ENCODE data around the gene MAP3K20.
A peak's percentile ranks its signal among the peaks of the same experiment; 100 is the strongest.
"Not testable (repeated sequence)": the region's sequence is repeated elsewhere in the genome, so short reads cannot be mapped to it uniquely, and the experiment has no call there.

MAP3K20 gene

DNA sequence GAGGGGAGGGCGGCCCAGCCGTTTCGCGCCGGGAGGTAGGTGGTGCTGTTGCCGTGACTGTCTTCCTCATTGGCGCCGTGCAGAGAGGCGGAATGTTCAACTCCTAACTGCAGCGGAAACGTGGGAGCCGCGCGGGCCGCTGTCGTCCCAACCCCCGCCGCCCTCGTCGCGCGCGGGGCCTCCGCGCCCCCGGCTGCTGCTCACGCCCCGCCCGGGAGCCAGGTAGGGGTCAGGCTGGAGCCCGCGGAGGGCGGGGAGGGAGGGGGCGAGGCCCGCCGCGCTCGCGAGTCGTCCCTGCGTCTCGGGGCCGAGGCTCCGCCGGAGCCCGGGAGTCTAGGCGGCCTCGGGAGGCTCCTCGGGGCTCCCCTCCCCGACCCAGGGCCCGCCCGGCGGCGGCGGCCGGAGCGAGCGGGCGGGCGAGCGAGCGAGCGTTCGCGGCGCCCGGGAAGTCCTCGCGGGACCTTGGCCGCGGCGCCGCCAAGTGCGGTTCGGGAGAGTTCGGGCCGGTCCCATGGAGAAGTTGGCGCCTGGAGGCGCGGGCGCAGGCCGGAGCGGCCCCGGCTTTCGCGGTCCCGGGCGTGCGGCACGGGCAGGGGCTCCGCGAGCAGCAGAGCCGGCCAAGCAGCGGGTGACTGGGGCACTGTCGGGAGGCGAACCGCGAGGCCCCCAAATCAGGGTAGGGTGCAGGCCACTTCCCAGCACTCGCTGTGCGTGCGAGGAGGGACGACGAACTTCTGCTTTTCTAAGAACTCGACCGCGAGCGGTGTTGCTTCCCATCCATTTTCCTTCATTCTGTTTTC, at the start of gene MAP3K20:
TSS of gene MAP3K20 (plus strand) at position 66 of the 800 bp plus-strand sequence. CDS start 15,186 bp downstream, outside the sequence.
- no peak for DNase-seq (ENCODE audit: low read depth)

GRCh38 chr2:173026479-173026878, 49.2 kb upstream of the MAP3K20 start:
- no peak for DNase-seq (ENCODE audit: low read depth)

DNA sequence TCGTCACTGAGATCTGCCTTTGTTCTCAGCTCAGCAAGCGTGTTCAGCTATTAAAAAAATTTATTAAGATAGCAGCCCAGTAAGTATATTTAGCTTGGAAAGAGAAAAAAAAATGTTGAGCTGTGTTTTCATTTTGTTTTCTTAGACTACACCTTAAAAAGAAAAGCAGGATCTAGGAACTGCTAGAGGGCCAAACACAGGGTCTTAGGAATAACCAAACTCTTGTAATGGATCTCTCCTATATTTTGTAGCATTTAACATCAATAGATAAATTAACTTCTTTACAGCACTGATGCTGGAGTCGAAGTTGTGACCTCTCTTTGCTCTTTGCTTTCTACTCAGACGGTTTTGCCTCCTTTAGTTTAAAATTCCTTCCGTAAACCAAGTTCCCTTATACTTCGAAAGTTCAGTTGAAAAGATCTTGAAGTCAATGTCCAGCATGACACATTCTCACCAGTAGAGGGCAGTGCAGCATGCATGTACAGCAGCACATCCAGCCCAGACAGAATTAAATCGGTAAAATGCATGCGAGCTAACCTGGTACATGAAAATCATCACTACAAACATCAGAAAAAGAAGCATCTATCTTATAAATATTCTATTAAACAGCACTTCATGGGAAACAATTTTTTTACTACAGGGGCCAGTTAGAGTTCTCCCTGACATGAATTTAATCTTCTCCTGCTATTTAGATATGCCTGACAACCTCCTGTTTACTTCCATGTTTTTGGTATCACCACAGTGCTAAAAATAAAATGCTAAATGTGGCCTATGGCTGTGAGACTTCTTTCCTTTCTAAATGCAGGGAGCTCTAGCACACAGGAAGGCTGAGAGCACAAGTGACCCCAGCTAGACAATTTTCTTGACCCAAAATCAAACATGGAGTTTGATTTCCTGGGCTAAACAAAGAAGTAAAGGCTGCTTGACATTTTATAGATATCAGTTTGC, 48.2 kb upstream of the MAP3K20 start:
- DNase-seq (ENCODE audit: low read depth), result peak; percentile 73

GRCh38 chr2:173028141-173028540, 47.5 kb upstream of the MAP3K20 start:
- DNase-seq (ENCODE audit: low read depth), result no peak

DNA sequence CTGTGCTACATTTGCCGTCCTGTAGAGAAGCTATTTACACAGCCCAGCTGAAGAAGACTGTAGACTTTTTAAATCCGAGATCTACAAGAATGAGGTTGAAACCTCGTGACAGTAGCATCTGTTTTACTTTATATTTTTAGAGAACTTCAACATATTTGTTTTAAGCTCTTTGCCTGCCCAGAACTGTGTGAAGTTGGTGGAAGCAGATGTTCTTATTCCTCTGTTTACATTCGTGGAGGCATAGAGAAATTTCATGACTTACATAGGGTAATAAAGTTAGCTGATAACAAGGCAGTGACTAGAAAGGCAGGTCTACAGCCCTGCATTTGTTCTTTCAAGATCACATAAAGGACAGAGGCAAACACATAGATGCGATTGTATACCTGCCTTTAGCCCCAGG, 47.0 kb upstream of the MAP3K20 start:
- no peak for DNase-seq (ENCODE audit: low read depth)

- DNase-seq (ENCODE audit: low read depth), result no peak
Observed at GRCh38 chr2:173030561-173031490, 44.8 kb upstream of the MAP3K20 start.

DNA sequence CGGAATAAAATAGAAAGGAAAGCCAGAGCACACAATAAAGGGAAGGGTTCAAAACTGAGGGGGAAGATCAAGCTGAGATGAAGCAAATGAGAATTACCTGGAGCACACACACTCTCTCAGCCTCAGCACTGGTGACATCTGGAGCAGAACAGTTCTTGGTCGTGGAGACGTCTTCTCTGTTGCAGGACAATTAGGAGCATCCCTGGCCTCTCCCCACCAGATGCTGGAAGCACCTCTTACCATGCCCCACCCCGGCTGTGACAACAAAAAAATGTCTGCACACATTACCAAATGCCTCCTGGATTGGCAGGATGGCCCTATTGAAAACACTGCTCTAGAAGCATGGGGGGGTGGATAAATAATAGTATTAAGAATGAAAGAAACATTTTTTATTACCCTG, 43.6 kb upstream of the MAP3K20 start:
- no peak for DNase-seq (ENCODE audit: low read depth)

DNA sequence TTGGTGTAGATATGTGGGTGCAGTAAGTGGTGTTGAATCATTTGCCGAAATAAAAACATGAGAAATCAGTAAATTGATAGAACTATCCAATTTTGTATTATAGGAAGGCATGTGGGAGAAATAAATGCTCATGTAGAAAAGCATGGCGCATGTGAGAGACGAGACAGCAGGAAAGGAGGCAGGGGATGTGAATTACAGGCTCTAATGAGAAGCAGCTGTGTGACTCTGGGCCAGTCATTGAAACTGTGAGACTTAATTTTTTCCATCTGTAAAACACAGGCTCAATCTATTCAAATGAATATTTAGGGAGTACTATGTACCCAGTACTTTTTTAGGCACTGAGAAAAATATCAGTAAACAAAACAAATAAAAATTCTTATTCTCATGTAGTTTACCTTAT, 42.6 kb upstream of the MAP3K20 start:
- no peak for DNase-seq (ENCODE audit: low read depth)

DNA sequence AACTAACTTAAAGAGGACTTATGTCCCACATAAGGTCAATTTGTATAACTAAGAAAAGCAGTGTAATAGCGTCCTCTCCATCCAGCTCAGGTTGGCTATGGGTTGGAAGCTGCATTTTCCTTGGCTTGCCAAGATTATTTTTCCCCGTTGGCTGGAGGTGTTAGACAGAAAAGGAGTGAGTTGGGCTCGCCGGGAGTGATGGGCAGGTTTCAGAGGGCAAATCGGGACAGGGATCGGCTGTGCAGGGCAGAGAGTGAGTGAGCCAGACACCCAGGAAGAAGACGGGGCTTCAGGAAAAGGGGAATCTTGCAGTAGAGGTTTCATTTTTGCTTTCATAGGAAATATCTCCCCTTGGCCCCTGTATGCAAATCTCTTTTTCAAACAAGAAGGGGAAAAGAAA, 41.5 kb upstream of the MAP3K20 start:
- no peak for DNase-seq (ENCODE audit: low read depth)

- DNase-seq (ENCODE audit: low read depth), result no peak
Observed at GRCh38 chr2:173037245-173038120, 38.2 kb upstream of the MAP3K20 start.

GRCh38 chr2:173038257-173038656, 37.4 kb upstream of the MAP3K20 start:
- not testable (repeated sequence) for DNase-seq (ENCODE audit: low read depth)

DNA sequence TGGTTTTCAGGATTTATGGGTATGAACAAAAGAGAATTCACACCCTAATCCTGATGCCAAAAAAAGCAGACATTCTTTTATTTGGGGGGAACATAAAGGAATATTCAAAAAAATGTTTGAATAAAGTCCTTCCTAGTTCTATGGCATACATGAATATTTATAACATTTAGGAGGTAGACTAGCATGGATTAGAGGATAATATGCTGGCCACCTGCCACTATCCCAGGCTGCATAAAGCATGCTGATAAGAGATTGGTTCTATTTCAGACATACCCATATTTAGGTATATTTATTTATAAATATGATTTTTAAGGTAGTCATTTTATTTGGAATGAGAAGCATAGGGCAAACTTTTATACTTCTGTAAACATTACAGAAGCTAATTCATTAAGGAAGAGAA, 34.9 kb upstream of the MAP3K20 start:
- DNase-seq (ENCODE audit: low read depth), result no peak

- no peak for DNase-seq (ENCODE audit: low read depth)
Observed at GRCh38 chr2:173043476-173043875, 32.2 kb upstream of the MAP3K20 start.

DNA sequence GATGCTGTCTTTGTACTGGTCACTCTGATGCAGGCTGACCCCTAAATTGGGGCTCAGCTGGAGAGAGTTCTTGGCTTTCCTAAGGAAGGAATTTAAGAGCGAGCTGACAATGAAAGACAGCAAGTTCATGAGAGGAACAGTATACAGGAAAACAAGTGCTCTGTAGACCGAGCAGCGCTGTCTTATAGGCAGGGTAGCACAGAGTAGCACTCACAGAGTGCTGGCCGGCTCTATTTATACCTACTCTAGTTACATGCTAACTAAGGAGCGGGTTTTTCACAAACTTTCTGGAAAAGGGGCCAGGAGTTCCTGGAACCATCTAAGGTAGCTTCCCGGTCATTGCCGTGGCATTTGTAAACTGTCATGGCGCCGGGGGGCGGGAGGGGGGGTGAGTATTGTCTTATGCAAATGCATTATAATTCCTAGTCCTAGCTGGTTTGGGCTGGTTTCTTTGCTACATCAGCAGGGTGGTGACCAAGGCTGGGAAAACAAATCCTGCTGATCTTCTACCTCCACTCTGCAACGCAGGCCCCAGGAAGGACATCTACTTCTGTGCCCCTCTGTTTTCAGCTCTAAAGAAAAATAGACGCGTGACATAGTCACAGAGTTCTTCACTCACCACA, 31.6 kb upstream of the MAP3K20 start:
- DNase-seq (ENCODE audit: low read depth), result no peak

DNA sequence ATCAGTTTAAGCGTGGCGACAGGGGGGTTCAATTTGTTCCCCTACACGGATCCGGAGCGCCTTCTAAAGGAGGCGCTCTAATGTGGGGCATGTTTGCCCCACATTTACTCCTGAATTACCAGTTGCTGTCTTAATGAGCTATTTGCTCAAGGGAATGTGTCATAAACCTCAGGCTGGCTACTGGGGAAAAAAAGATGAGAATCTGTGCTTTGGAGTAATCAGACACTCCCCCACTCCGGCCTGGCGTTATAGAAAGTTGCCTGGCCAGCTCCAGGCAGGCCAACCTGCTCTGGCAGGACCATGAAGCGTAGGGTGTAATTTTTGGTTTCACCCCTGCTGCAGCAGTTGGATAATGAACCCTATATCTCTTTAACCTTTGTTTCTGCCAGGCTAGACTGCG, 31.0 kb upstream of the MAP3K20 start:
- DNase-seq (ENCODE audit: low read depth), result no peak

- DNase-seq (ENCODE audit: low read depth), result no peak
Observed at GRCh38 chr2:173045181-173045580, 30.5 kb upstream of the MAP3K20 start.

DNA sequence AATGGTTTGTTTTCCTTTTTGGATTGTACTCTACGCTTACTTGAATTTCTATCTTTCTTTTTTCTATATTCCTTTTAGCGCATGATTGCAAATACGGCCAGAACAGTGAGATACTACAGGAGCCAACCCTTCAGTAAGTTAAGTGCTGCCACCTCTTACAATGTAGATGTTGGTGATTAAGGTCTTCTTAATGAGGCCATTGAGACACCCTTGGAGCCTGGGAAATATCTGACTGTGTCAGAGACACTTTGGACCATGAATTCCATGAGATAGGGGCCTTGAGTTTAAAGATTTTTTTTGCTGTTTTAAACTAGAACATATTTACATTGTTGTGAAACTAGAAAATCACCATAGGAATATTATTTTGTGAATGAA, 27.1 kb upstream of the MAP3K20 start:
- no peak for DNase-seq (ENCODE audit: low read depth)

DNA sequence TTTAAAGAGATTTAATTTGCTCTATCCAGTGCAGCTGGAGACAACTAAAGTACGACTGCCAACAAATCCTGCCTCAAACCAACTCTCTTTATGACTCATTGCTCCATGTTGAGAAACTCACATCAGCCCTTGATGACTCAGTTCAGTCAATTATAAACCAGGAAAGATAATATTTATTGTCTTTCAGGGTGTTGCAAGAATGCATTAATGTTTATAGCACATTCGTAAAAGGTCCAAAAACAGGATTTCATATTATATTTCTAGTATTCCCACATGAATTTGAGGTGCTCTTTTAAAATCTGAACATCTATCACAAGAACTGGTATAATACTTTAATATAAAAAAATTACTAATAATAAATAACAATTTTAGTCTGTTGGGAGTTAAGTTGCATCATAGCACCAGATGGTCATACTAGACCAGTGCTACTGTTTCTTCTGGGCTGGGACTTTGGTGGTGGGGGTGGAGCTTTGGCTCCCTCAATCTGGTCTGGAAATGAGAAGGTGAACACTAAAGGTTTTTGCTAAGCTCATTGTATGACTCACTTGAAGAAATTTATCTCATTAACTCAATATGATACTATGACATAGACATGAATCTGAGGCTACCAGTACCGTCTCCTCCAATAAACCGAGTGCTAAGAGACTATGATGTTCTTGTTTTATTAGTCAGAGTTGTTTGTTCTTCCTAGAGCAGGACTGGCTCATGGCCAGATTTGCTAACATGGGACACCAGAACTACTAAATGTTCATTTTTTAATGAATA, 26.6 kb upstream of the MAP3K20 start:
- peak; percentile 98 for DNase-seq (ENCODE audit: low read depth)

GRCh38 chr2:173049831-173050230, 25.8 kb upstream of the MAP3K20 start:
- DNase-seq (ENCODE audit: low read depth), result no peak

GRCh38 chr2:173050684-173051083, 25.0 kb upstream of the MAP3K20 start:
- no peak for DNase-seq (ENCODE audit: low read depth)
